ENCODE data around the gene RO60.
"Not testable (repeated sequence)": the region's sequence is repeated elsewhere in the genome, so short reads cannot be mapped to it uniquely, and the experiment has no call there.

Gene RO60

GRCh38 chr1:193019442-193020026, 39.9 kb upstream of the RO60 start:
- Histone ChIP-seq H3K9me3 (no peaks in the 10 kb centered on the region), H3K4me1 (no peaks in the 10 kb centered on the region), H3K4me3 (ENCODE audit: low read depth, low read length) (no peak overlapping the region), H3K27me3 (no peaks in the 10 kb centered on the region), H3K36me3 (peaks cover 8% of the 10 kb centered on the region)
- peak; percentile 44 for TF ChIP-seq CTCF (IDR thresholded peaks at IDR 0.05; ENCODE audit: low read depth, low read length)
- DNase-seq: peak; percentile 22

GRCh38 chr1:193025218-193025617, 34.2 kb upstream of the RO60 start:
- peaks cover 30% of the 10 kb centered on the region for H3K36me3 ChIP-seq
- H3K4me1 ChIP-seq: no peaks in the 10 kb centered on the region
- H3K27me3 ChIP-seq: no peaks in the 10 kb centered on the region
- DNase-seq: no peak
- H3K9me3 ChIP-seq: no peaks in the 10 kb centered on the region
- no peak for TF ChIP-seq CTCF (IDR thresholded peaks at IDR 0.05; ENCODE audit: low read depth, low read length)
- no peak overlapping the region for H3K4me3 ChIP-seq (ENCODE audit: low read depth, low read length)

- Histone ChIP-seq H3K9me3 (no peaks in the 10 kb centered on the region), H3K36me3 (peaks cover 26% of the 10 kb centered on the region), H3K4me1 (no peaks in the 10 kb centered on the region), H3K4me3 (ENCODE audit: low read depth, low read length) (no peak overlapping the region), H3K27me3 (no peaks in the 10 kb centered on the region)
- no peak for DNase-seq
- TF ChIP-seq CTCF (IDR thresholded peaks at IDR 0.05; ENCODE audit: low read depth, low read length): no peak
These were observed 29.1 kb upstream of the RO60 start for GRCh38 chr1:193030280-193030679.

- peaks cover 24% of the 10 kb centered on the region for H3K36me3 ChIP-seq
- TF ChIP-seq CTCF (IDR thresholded peaks at IDR 0.05; ENCODE audit: low read depth, low read length): peak; percentile 23; the same call in 1 of the 2 replicates
- no peaks in the 10 kb centered on the region for H3K4me1 ChIP-seq
- H3K9me3 ChIP-seq: no peaks in the 10 kb centered on the region
- DNase-seq: no peak
- H3K27me3 ChIP-seq: no peaks in the 10 kb centered on the region
- H3K4me3 ChIP-seq (ENCODE audit: low read depth, low read length): no peak overlapping the region
These were observed 28.0 kb upstream of the RO60 start for GRCh38 chr1:193031431-193031830.

- not testable (repeated sequence) for DNase-seq; H3K4me3 ChIP-seq (ENCODE audit: low read depth, low read length); H3K9me3 ChIP-seq; H3K27me3 ChIP-seq; H3K4me1 ChIP-seq
- H3K36me3 ChIP-seq: peaks cover 12% of the 10 kb centered on the region
These were observed 26.6 kb upstream of the RO60 start for GRCh38 chr1:193032643-193033427.

GRCh38 chr1:193033610-193034009, 25.8 kb upstream of the RO60 start:
- no peak overlapping the region for H3K4me3 ChIP-seq (ENCODE audit: low read depth, low read length)
- H3K27me3 ChIP-seq: no peaks in the 10 kb centered on the region
- no peaks in the 10 kb centered on the region for H3K9me3 ChIP-seq
- DNase-seq: no peak
- H3K4me1 ChIP-seq: no peaks in the 10 kb centered on the region
- peaks cover 11% of the 10 kb centered on the region for H3K36me3 ChIP-seq
- TF ChIP-seq CTCF (IDR thresholded peaks at IDR 0.05; ENCODE audit: low read depth, low read length): no peak
